Calu3 (cell line): Measurements from ENCODE around the gene DCC. TPM values are rescaled to one million over a fixed set of nuclear protein-coding genes. Genes with fewer than 3 reads are reported as not detected.

Source experiments
- BruUV-seq: library from RNA; stranded (reverse); fragments of 400-500 nt; replicated peaks from 2 replicates; lab custom pipeline; 2021; lab: Mats Ljungman, UMichigan
- CTCF ChIA-PET: fragments of 300-600 bp; sonication (Branson Sonifier 250); formaldehyde crosslinking; loops from one replicate; lab custom pipeline; 2022; ENCODE audit warnings: antibody characterized with exemption; lab: Charles Lee
- DNase-seq: peaks from one replicate; pipeline ENCODE4 v3.0.0; 2022
- H3K27ac Mint-ChIP-seq: one replicate; pipeline ENCODE4 v1.8.0; 2022; ENCODE audit warnings: mixed read lengths; ENCODE audit not compliant: unreplicated experiment
- H3K27me3 Mint-ChIP-seq: one replicate; pipeline ENCODE4 v1.8.0; 2022; ENCODE audit warnings: mixed read lengths; ENCODE audit not compliant: unreplicated experiment
- H3K36me3 Mint-ChIP-seq: one replicate; pipeline ENCODE4 v1.8.0; 2022; ENCODE audit warnings: mild to moderate bottlenecking, moderate library complexity, mixed read lengths; ENCODE audit not compliant: insufficient read depth, unreplicated experiment
- H3K4me1 Mint-ChIP-seq: one replicate; pipeline ENCODE4 v1.8.0; 2022; ENCODE audit warnings: mild to moderate bottlenecking, low read depth, mixed read lengths; ENCODE audit not compliant: unreplicated experiment
- H3K4me3 Mint-ChIP-seq: one replicate; pipeline ENCODE4 v1.8.0; 2022; ENCODE audit warnings: mild to moderate bottlenecking, low read depth, moderate library complexity, mixed read lengths; ENCODE audit not compliant: unreplicated experiment
- H3K9me3 Mint-ChIP-seq: one replicate; pipeline ENCODE4 v1.8.0; 2022; ENCODE audit warnings: low read depth, mixed read lengths; ENCODE audit not compliant: unreplicated experiment
- intact Hi-C: fragments of 100-400 bp; cut with micrococcal nuclease; formaldehyde crosslinking; loops from one replicate; pipeline ENCODE4 v1.10.0; 2022; ENCODE audit not compliant: unreplicated experiment
- total RNA-seq: library from RNA; stranded (reverse); gene quantifications from 2 replicates; pipeline ENCODE4 v1.2.3, GENCODE V29; 2022
- TF ChIP-seq, protein P1 (sequence below): fragments of 200-600 bp; IDR thresholded peaks from one replicate; pipeline ENCODE4 v1.8.0; 2022; ENCODE audit warnings: antibody characterized with exemption; ENCODE audit not compliant: unreplicated experiment

DCC gene
- total RNA-seq, 1 experiment from 2014 or later = not detected

- H3K36me3 Mint-ChIP-seq = no peaks in the 10 kb centered on the region
- H3K27ac Mint-ChIP-seq = no peak overlapping the region
- TF ChIP-seq, protein P1, sequence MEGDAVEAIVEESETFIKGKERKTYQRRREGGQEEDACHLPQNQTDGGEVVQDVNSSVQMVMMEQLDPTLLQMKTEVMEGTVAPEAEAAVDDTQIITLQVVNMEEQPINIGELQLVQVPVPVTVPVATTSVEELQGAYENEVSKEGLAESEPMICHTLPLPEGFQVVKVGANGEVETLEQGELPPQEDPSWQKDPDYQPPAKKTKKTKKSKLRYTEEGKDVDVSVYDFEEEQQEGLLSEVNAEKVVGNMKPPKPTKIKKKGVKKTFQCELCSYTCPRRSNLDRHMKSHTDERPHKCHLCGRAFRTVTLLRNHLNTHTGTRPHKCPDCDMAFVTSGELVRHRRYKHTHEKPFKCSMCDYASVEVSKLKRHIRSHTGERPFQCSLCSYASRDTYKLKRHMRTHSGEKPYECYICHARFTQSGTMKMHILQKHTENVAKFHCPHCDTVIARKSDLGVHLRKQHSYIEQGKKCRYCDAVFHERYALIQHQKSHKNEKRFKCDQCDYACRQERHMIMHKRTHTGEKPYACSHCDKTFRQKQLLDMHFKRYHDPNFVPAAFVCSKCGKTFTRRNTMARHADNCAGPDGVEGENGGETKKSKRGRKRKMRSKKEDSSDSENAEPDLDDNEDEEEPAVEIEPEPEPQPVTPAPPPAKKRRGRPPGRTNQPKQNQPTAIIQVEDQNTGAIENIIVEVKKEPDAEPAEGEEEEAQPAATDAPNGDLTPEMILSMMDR = no peak
- H3K4me3 Mint-ChIP-seq = no peak overlapping the region
- BruUV-seq = no TSS peak
- intact Hi-C loops = no loop called here
- no peak for DNase-seq
- no peaks in the 10 kb centered on the region for H3K9me3 Mint-ChIP-seq
- H3K4me1 Mint-ChIP-seq = no peaks in the 10 kb centered on the region
- no peaks in the 10 kb centered on the region for H3K27me3 Mint-ChIP-seq
- CTCF ChIA-PET = no interaction called here
Measured at GRCh38 chr18:52403291-52404021, 63.5 kb downstream of the DCC start.

DNA sequence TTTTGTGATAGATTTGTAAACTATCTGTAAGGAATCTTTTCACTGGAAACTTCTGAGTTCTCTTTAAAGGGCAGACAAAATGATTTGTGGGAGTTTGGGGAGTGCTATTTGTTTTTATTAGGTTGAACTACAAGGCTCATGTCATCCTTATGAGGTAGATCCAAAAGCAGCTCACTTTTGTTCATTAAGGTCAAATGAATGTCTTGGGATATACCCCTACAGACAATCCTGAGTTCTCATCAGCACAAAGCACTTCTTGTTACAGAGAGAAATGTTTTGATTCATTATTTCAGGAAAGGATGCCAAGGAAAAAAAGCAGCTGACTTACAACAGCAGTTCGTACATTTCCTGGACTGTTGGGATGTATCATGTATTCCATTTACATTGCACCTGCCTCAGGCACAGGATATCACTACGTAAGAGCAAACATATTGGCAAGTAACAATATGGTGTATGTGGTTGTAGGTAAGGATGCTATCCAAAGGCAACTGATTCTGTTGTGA lies 68.9 kb downstream of the DCC start:
- Mint-ChIP-seq H3K4me3 (no peak overlapping the region), H3K27me3 (no peaks in the 10 kb centered on the region), H3K4me1 (no peaks in the 10 kb centered on the region), H3K9me3 (no peaks in the 10 kb centered on the region), H3K36me3 (no peaks in the 10 kb centered on the region), H3K27ac (no peak overlapping the region)
- CTCF ChIA-PET = interaction anchor here (0.9 kb wide), 1 partner anchor 70 kb away, joined by 3 read pairs; no protein-coding TSS in a partner anchor
- intact Hi-C loops = no loop called here
- TF ChIP-seq, protein P1 = no peak
- no TSS peak for BruUV-seq
- DNase-seq = no peak

- peak; percentile 20 for DNase-seq
- Mint-ChIP-seq H3K27me3 (no peaks in the 10 kb centered on the region), H3K9me3 (no peaks in the 10 kb centered on the region), H3K36me3 (no peaks in the 10 kb centered on the region), H3K27ac (peak overlapping the region; percentile 56), H3K4me3 (no peak overlapping the region), H3K4me1 (no peaks in the 10 kb centered on the region)
- BruUV-seq = no TSS peak
- TF ChIP-seq, protein P1 = no peak
- CTCF ChIA-PET = interaction anchor here (0.9 kb wide), 1 partner anchor 71 kb away, joined by 3 read pairs; no protein-coding TSS in a partner anchor
- intact Hi-C loops = no loop called here
Measured at GRCh38 chr18:52409727-52410126, 69.7 kb downstream of the DCC start.

GRCh38 chr18:52415131-52415530 lies 75.1 kb downstream of the DCC start:
- intact Hi-C loops = no loop called here
- Mint-ChIP-seq H3K27me3 (peaks cover 3% of the 10 kb centered on the region), H3K27ac (no peak overlapping the region), H3K4me1 (no peaks in the 10 kb centered on the region), H3K4me3 (no peak overlapping the region), H3K36me3 (no peaks in the 10 kb centered on the region), H3K9me3 (no peaks in the 10 kb centered on the region)
- TF ChIP-seq, protein P1 = no peak
- CTCF ChIA-PET = no interaction called here
- no peak for DNase-seq
- no TSS peak for BruUV-seq
